Progenitor cell of endocrine pancreas (in vitro differentiated cells): ENCODE results near the gene RPS24. TPM values are rescaled to one million over a fixed set of nuclear protein-coding genes. Genes with fewer than 3 reads are reported as not detected.

Source experiments
- DNase-seq: peaks from one replicate; pipeline ENCODE4 v3.0.0; 2021; ENCODE audit warnings: low spot score; ENCODE audit not compliant: unreplicated experiment
- H3K27ac Mint-ChIP-seq: 2 replicates; pipeline ENCODE4 v1.8.0; 2021; ENCODE audit warnings: mild to moderate bottlenecking, moderate library complexity, mixed read lengths
- H3K27me3 Mint-ChIP-seq: 2 replicates; pipeline ENCODE4 v1.8.0; 2021; ENCODE audit warnings: mixed read lengths
- H3K36me3 Mint-ChIP-seq: 2 replicates; pipeline ENCODE4 v1.8.0; 2022; ENCODE audit warnings: mixed read lengths; ENCODE audit not compliant: insufficient read depth
- H3K4me1 Mint-ChIP-seq: 2 replicates; pipeline ENCODE4 v1.8.0; 2021; ENCODE audit warnings: low read depth, mixed read lengths
- H3K4me3 Mint-ChIP-seq: 2 replicates; pipeline ENCODE4 v1.8.0; 2021; ENCODE audit warnings: low read depth, mild to moderate bottlenecking, moderate library complexity, mixed read lengths
- H3K9me3 Mint-ChIP-seq: 2 replicates; pipeline ENCODE4 v1.8.0; 2021; ENCODE audit warnings: low read depth, mixed read lengths
- total RNA-seq: library from RNA; stranded (reverse); gene quantifications from 2 replicates; pipeline ENCODE4 v1.2.1, GENCODE V29; 2021
- TF ChIP-seq, protein P1 (sequence below): fragments of 200-600 bp; sonication (generic); IDR thresholded peaks from one replicate; pipeline ENCODE4 v1.5.0; 2021; ENCODE audit warnings: antibody characterized with exemption, mild to moderate bottlenecking; ENCODE audit not compliant: unreplicated experiment

RPS24 gene
- total RNA-seq, 1 donor from 2014 or later: 1,431 TPM

DNA sequence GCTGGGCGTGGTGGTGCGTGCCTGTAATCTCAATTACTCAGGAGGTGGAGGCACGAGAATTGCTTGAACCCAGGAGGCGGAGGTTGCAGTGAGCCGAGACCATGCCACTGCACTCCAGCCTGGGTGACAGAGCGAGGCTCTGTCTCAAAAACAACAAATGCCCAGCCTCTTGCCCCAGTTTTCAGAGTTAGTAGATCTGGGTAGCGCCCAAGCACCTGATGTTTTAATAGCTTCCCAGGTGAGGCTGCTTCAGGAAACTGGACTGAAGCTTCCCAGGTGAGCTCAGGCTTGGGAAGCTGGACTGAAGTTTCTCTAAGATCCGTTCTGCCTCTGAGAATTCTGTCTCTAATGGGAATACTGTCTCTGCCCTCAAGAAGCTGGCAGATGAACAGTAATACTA, 12.2 kb downstream of the RPS24 start:
- Mint-ChIP-seq H3K27ac (no peak overlapping the region), H3K36me3 (peaks cover 7% of the 10 kb centered on the region), H3K4me3 (no peak overlapping the region), H3K4me1 (peaks cover 4% of the 10 kb centered on the region), H3K27me3 (no peaks in the 10 kb centered on the region), H3K9me3 (no peaks in the 10 kb centered on the region)
- no peak for DNase-seq
- TF ChIP-seq, protein P1, sequence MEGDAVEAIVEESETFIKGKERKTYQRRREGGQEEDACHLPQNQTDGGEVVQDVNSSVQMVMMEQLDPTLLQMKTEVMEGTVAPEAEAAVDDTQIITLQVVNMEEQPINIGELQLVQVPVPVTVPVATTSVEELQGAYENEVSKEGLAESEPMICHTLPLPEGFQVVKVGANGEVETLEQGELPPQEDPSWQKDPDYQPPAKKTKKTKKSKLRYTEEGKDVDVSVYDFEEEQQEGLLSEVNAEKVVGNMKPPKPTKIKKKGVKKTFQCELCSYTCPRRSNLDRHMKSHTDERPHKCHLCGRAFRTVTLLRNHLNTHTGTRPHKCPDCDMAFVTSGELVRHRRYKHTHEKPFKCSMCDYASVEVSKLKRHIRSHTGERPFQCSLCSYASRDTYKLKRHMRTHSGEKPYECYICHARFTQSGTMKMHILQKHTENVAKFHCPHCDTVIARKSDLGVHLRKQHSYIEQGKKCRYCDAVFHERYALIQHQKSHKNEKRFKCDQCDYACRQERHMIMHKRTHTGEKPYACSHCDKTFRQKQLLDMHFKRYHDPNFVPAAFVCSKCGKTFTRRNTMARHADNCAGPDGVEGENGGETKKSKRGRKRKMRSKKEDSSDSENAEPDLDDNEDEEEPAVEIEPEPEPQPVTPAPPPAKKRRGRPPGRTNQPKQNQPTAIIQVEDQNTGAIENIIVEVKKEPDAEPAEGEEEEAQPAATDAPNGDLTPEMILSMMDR: no peak

DNA sequence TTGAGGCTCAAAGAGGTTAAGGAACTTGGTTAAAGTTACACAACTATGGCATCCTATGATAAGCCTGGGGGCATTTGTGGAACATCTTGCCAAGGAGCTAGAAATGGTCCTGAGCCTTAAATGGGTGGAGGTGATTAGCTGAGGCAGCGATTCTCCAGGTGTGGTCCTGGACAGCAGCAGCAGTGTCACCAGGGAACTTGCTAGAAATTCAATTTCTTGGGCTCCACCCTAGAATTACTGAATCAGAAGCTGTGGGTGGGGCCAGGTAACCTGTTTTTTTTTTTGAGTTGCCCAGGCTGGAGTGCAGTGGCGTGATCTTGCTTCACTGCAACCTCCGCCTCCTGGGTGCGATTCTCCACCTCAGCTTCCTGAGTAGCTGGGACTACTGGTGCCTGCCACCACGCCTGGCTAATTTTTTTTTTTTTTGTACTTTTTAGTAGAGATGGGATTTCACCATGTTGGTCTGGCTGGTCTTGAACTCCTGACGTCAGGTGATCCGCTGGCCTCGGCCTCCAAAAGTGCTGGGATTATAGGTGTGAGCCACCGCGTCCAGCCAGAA, 13.1 kb downstream of the RPS24 start:
- no peak for DNase-seq
- Mint-ChIP-seq H3K36me3 (no peaks in the 10 kb centered on the region), H3K4me1 (peaks cover 4% of the 10 kb centered on the region), H3K27me3 (no peaks in the 10 kb centered on the region), H3K9me3 (no peaks in the 10 kb centered on the region), H3K4me3 (no peak overlapping the region), H3K27ac (no peak overlapping the region)
- TF ChIP-seq, protein P1: no peak

DNA sequence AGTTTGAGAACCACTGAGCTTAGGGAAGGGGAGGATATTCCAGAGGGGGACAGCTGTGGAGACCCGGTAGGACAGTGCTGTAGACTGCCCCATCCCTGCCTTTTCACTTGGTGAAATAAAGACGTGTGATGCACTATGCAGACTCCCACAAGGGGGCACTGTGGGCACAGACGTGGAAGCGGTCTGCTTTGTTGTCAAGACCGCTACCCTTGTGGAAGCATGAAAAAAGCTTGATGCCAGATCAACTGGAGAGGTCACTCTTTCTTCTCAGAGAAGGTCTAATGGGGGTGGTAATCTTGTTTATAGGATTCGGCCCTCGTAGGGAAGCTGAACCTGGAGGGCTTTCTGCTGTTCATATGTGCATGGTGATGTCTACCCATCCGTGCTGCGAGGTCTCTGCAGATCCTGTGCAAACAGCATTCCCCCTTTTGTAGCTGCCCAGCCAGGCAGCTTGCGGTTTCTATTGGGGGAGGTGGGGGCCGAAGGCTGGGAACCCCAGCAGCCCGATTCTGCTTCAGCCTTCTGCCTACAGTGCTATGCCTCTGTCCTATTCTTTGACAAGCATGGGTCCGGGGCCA, 13.7 kb downstream of the RPS24 start:
- Mint-ChIP-seq H3K27me3 (no peaks in the 10 kb centered on the region), H3K27ac (peak overlapping the region; percentile 21), H3K4me3 (no peak overlapping the region), H3K4me1 (peaks cover 4% of the 10 kb centered on the region), H3K36me3 (no peaks in the 10 kb centered on the region), H3K9me3 (no peaks in the 10 kb centered on the region)
- TF ChIP-seq, protein P1: peak; percentile 93
- peak; percentile 89 for DNase-seq

DNA sequence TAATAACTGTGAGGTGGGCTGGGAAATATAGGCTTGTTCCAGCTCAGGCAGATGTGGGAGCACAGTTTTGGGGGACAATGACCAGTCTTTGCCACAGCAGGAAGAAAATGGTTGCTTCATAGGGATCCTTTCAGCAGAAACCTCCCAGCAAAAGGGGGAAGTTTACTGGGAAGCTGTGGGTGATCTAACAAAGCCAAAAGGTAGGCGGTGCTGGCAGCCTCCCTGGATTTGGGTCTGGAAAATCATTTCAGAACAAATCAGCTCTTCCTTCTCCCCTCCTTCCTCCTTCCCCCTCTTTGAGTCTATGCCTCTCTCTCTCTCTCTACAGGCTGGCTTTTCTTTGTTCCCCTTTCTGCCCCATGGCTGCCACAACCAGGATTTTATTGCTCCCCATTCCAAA, 16.2 kb downstream of the RPS24 start:
- Mint-ChIP-seq H3K4me1 (peaks cover 4% of the 10 kb centered on the region), H3K36me3 (no peaks in the 10 kb centered on the region), H3K9me3 (no peaks in the 10 kb centered on the region), H3K4me3 (no peak overlapping the region), H3K27me3 (no peaks in the 10 kb centered on the region), H3K27ac (no peak overlapping the region)
- no peak for DNase-seq
- TF ChIP-seq, protein P1: no peak

DNA sequence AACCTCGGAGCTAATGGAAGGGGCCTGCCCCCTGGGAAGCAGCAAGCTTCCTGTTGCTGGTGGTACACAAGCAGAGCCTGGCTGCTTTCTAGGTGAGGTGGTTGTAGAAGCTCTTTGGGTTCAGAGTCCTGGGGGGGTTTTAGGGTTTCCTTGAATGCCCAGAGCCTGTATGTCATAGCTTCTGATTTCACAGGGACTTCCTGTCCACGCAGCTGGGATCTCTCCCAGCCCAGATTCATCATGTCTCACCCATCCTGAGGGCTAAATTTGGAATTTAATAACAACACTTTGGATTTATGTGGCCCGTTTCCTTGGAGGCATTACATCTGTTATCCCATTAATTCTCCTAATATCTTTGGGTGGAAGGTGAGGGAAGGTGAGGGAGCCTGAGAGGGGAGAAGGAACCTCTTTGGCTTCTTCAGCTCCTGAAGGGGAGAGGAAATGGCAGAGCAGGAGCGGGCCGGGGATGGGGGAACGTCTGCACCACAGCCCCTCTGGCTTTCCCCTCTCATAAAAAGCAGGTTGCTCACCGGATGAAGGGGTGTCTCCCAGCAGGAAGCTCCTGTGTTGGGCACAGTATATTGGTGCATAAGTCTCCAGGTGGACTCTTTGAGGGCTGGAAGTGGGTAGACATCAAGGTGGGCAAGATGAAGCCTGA, 19.7 kb downstream of the RPS24 start:
- H3K4me1 Mint-ChIP-seq: no peaks in the 10 kb centered on the region
- peaks cover 1% of the 10 kb centered on the region for H3K36me3 Mint-ChIP-seq
- no peaks in the 10 kb centered on the region for H3K9me3 Mint-ChIP-seq
- no peak overlapping the region for H3K4me3 Mint-ChIP-seq
- TF ChIP-seq, protein P1: no peak
- DNase-seq: no peak
- H3K27ac Mint-ChIP-seq: no peak overlapping the region
- H3K27me3 Mint-ChIP-seq: no peaks in the 10 kb centered on the region
